ENCODE data around the gene PCDH9.
"Not testable (repeated sequence)": the region's sequence is repeated elsewhere in the genome, so short reads cannot be mapped to it uniquely, and the experiment has no call there.

The PCDH9 gene

DNA sequence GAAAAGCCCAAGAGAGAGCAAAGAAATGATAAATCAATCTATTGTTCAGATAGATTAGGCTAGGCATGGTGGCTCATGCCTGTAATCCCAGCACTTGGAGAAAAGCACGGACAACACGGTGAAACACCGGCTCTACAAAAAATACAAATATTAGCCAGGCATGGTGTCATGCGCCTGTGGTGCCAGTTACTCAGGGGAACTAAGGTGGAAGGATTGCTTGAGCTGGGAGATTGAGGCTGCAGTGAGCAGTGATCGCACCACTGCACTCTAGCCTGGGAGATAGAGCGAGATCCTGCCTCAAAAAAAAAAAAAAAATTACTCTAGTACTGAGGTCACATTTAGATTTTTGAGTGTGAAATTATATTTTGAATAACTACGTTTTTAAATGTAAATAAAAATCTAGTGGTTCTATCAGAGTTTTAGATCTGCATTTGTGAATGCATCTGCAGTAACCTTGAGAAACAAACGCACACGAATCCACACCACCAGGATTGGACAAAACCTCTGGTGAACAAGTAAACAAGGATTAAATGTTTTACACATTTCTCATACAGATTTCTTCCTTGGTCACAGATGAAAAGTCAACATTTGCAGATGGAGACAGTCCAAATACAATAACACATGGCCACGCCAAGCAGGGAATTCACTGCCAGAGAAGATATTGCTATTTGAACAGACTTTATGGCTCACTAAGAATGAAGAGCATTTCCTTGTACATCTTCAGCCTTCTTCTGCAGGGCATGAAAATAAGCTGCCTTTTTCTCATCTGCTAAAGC lies 917.6 kb downstream of the PCDH9 start:
- no peak for DNase-seq

DNA sequence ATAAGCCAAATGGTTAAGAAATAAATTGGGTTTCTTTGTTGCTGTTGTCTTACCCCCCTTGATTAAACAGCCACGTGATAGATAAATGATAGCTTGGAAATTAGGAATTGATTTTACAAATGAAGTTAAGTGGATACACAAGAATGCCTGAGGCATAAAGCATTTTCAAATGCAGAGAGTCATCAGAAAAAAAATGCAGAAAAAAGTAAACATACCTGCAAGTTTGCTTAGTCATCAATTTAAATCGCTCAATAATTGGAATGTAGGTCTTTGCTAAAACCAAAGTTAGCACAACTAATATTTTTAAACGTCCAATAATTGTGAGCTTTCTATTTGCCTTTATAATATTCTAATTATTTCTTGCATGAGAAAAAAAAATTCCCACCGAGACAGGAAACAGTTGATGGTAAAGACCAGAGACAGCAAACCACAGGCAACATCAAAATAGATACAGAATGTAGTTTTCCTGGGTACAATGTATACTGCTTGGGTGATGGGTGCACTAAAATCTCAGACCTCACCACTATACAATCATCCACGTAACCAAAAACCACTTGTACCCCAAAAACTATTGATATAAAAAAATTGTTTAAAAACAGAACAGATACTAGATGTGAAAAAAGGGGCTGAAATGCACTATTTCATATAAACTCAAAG lies 924.0 kb downstream of the PCDH9 start:
- no peak for DNase-seq

GRCh38 chr13:66301482-66301881 lies 928.7 kb downstream of the PCDH9 start:
- no peak for DNase-seq

DNA sequence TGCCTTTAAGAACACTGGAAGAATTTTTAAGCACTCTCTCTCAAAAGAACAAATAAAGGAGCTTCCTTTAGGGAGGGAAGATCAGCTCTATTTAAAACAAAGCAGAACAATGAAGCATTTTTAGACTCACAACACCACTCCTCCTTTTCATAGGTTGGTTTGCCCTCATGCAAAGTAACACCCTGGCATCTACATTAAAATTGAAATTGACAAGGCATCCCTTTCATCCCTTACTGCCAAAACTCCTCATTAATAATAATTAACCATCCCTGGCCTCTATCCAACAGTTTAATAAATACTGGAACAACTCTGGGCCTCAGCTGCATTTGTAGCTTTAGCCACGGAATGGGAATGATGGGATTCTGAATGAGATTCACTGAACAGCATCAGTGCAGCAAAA lies 929.1 kb downstream of the PCDH9 start:
- no peak for DNase-seq

DNA sequence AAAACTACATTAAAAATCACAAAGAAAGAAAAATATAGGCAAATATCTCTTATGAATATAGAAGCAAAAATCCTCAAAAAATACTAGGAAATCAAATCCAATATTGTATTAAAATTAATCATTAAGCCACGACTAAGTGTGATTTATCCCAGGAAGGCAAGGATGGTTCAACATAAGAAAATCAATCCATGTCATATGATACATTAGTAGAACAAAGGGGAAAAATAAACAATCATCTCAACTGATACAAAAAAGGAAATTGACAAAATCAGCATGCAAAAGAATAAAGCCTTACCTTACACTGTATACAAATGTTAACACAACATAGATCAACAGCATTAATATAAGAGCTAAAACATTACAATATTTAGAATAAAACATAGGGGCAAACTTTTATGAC lies 933.3 kb downstream of the PCDH9 start:
- no peak for DNase-seq

GRCh38 chr13:66296328-66296727 lies 933.8 kb downstream of the PCDH9 start:
- DNase-seq: no peak

GRCh38 chr13:66286806-66287205 lies 943.3 kb downstream of the PCDH9 start:
- not testable (repeated sequence) for DNase-seq

GRCh38 chr13:66275416-66275815 lies 954.7 kb downstream of the PCDH9 start:
- DNase-seq: no peak

- no peak for DNase-seq
Measured at GRCh38 chr13:66273011-66273410, 957.1 kb downstream of the PCDH9 start.

DNA sequence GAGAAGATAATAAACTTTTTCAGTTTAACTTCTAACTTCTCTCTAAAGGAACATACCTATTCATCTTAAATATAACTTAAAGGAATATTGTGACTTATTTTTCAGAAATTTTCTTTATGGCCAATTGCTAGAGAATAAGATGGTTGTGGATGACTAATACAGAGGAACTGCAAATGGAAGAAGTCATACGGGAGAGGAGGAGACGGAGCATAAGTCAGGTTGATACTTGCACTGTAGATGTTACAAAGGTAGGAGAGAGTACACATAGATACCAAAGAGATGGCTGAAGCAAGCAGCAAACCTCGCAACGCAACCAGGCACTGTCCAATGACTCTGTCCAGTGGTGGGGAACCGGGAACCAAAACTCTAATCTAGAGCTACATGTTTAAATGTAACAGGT lies 963.4 kb downstream of the PCDH9 start:
- no peak for DNase-seq

GRCh38 chr13:66266348-66266747 lies 963.8 kb downstream of the PCDH9 start:
- DNase-seq: no peak

DNA sequence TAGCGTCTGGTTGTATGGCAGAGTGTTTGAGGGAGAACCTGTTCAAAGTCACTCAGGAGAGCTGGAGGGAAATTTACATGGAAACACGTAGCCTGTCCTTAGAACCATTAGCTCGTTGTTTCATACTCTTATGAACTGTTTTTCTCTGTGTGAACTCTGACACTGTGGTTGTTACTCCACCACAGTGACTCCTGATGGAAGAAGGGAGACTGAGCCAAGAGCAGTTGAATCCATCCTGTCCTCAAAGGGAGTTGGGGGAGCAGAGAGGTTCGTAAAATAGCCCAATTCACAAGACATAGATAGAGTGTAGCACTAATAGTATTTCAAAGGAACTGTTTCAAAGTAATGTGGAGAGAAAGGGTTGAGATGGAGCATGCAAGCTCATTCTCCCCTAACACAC lies 964.8 kb downstream of the PCDH9 start:
- DNase-seq: no peak

DNA sequence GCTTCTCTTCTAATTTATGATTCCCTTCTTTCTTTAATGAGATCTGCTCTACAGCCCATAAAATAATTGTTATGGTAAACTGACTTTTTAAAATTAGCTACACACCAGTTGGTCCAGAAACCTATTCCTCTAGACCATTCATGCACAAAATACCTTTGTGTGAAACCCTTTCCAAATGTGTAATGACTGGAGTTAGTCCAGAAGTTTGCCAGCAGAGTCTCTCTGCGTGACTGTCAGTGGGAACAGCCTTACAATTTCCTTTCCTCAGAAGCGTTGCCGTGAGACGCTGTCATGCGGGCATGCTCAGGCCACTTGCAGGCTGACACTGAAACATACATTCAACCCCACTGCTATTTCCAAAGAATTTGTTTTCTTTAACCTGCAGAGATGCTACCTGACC lies 965.2 kb downstream of the PCDH9 start:
- no peak for DNase-seq

GRCh38 chr13:66262330-66262729 lies 967.8 kb downstream of the PCDH9 start:
- no peak for DNase-seq

DNA sequence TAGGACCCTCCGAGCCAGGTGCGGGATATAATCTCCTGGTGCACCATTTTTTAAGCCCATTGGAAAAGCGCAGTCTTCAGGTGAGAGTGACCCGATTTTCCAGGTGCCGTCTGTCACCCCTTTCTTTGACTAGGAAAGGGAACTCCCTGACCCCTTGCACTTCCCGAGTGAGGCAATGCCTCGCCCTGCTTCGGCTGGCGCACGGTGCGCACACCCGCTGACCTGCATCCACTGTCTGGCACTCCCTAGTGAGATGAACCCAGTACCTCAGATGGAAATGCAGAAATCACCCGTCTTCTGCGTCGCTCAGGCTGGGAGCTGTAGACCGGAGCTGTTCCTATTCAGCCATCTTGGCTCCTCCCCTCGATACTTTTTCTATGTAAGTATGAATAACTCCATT lies 970.7 kb downstream of the PCDH9 start:
- DNase-seq: not testable (repeated sequence)

Data from CD4-positive, alpha-beta T cell treated with Interleukin-4 for 1 hour (primary cell).